Cardiac fibroblast (primary cell): ENCODE results near the gene DHX57.
"Not testable (repeated sequence)": the region's sequence is repeated elsewhere in the genome, so short reads cannot be mapped to it uniquely, and the experiment has no call there.

Experiments
- DNase-seq, 2 donors: peaks; one replicate each; pipeline versions ENCODE4 v3.0.0 to v3.0.0-alpha.2; 2010; ENCODE audit warnings: low read depth in 2 of 2
- H3K4me3 ChIP-seq, 2 donors: replicated peaks in 1 of 2; 1 replicate in 1 of 2; 2 replicates in 1 of 2; pipeline ENCODE4 v1.5.1; 2011; ENCODE audit warnings: low read depth in 2 of 2, low read length in 2 of 2, mild to moderate bottlenecking in 2 of 2, moderate library complexity in 1 of 2
- TF ChIP-seq, protein P1 (sequence below): IDR thresholded peaks from one replicate; pipeline ENCODE4 v1.5.1; 2011; ENCODE audit warnings: low read depth, mild to moderate bottlenecking, low read length, inconsistent platforms

The DHX57 gene

DNA sequence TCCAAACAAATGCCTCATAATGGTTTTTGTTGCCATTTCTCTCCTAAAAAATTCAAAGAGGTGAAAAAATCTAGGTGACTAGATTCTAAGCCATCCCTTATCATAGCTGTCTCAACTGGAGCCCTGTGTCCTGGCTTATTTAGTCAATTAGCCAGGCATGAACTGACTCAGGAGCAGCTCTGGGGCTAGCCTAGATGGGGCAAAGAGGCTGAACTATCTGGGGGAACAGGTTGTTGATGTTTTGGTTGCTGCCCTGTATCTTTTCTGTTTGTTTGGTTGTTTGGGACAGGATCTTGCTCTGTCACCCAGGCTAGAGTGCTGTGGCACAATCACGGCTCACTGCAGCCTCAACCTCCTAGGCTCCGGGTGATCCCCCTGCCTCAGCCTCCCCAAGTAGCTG is 83.0 kb downstream of the DHX57 start:
- H3K4me3 ChIP-seq, result no peak overlapping the region
- DNase-seq, result no peak
- TF ChIP-seq, protein P1, sequence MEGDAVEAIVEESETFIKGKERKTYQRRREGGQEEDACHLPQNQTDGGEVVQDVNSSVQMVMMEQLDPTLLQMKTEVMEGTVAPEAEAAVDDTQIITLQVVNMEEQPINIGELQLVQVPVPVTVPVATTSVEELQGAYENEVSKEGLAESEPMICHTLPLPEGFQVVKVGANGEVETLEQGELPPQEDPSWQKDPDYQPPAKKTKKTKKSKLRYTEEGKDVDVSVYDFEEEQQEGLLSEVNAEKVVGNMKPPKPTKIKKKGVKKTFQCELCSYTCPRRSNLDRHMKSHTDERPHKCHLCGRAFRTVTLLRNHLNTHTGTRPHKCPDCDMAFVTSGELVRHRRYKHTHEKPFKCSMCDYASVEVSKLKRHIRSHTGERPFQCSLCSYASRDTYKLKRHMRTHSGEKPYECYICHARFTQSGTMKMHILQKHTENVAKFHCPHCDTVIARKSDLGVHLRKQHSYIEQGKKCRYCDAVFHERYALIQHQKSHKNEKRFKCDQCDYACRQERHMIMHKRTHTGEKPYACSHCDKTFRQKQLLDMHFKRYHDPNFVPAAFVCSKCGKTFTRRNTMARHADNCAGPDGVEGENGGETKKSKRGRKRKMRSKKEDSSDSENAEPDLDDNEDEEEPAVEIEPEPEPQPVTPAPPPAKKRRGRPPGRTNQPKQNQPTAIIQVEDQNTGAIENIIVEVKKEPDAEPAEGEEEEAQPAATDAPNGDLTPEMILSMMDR, result no peak

DNA sequence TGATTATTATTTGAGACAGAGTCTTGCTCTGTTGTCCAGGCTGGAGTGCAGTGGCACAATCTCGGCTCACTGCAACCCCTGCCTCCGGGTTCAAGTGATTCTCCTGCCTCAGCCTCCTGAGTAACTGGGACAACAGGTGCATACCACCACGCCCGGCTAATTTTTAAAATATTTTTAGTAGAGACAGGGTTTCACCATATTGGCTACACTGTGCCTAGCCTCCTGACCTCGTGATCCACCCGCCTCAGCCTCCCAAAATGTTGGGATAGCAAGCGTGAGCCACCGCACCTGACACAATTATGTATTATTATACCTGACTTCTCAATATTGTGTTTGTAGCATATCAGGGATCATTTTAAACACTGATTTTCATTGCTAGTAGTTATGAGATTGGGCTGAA is 83.4 kb downstream of the DHX57 start:
- not testable (repeated sequence) for DNase-seq, H3K4me3 ChIP-seq

DNA sequence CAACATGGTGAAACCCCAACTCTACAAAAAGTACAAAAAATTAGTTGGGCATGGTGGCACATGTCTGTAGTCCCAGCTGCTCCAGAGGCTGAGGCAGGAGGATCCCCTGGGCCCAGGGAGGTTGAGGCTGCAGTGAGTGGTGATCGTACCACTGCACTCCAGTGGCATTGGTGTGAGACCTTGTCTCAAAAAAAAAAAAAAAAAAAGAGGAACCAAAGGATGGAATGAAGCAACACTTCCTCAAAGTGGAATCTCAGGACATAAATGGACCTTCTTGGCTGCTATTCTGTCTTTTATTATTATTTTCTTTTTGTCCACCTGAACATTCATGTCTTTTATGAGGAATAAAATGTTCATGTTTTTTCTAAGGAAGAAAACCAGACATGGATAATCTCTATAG is 84.0 kb downstream of the DHX57 start:
- TF ChIP-seq, protein P1, result no peak
- no peak overlapping the region for H3K4me3 ChIP-seq
- no peak for DNase-seq

DNA sequence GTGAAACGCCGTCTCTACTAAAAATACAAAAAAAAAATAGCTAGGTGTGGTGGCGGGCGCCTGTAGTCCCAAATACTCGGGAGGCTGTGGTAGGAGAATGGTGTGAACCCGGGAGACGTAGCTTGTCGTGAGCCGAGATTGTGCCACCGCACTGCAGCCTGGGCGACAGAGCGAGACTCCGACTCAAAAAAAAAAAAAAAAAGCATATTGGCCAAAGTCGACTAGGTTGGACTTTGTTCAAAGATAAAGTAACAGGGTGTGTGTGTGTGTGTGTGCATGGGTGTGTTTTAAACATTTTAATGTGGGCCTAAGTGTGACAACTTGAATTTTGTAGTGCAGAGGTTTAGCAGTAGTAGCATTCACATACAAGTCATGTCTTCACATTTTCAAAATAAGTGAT is 86.0 kb downstream of the DHX57 start:
- no peak overlapping the region for H3K4me3 ChIP-seq
- TF ChIP-seq, protein P1, result no peak
- DNase-seq, result no peak

DNA sequence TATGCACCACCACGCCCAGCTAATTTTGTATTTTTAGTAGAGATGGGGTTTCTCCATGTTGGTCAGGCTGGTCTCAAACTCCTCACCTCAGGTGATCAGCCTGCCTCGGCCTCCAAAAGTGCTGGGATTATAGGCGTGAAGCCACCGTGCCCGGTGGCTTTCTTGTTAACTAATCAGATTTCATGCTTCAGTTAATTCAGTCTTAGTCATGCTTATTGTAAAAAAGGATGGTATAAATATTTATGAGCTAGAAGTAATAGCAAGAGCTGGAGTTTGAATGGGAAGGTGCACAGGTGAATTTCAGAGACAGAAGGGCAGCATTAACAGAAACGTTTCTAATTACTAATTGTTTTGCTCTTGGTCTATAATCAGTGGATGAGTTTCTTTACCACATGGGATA is 87.4 kb downstream of the DHX57 start:
- DNase-seq, result no peak
- TF ChIP-seq, protein P1, result no peak
- H3K4me3 ChIP-seq, result no peak overlapping the region

DNA sequence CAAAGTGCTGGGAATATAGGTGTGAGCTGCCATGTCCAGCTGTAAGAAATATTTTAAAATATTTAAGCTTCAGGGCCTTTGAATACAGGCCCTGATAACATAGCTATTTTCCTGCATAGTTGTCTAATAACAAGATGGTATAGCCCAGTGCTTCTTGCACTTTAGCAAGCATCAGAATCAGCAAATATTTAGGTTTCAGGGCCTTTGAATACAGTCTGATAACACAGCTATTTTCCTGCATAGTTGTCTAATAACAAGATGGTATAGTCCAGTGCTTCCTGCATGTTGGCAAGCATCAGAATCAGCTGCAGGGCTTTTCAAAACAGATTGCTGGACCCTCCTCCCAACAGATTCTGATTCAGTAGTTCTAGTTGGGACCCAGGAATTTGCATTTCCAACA is 92.1 kb downstream of the DHX57 start:
- no peak overlapping the region for H3K4me3 ChIP-seq
- TF ChIP-seq, protein P1, result no peak
- DNase-seq, result peak in 1 of 2 donors; percentile 24

DNA sequence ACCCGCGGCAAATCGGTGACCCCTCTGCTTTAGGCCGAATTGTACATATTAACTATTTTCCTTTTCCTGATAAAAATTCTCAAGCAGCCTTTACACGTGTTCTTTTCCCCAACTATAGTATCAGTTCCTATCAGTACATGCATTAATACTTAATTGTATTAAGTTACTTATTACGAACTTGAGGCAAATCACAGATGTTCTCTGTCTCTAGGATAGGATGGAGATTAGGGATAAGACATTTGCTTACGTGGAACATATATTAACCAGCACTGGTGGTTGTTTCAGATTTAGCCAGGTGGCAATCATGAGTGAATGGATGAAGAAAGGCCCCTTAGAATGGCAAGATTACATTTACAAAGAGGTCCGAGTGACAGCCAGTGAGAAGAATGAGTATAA is 97.0 kb downstream of the DHX57 start:
- H3K4me3 ChIP-seq, result peak overlapping the region; percentile 63 to 71
- no peak for DNase-seq
- TF ChIP-seq, protein P1, result no peak

DNA sequence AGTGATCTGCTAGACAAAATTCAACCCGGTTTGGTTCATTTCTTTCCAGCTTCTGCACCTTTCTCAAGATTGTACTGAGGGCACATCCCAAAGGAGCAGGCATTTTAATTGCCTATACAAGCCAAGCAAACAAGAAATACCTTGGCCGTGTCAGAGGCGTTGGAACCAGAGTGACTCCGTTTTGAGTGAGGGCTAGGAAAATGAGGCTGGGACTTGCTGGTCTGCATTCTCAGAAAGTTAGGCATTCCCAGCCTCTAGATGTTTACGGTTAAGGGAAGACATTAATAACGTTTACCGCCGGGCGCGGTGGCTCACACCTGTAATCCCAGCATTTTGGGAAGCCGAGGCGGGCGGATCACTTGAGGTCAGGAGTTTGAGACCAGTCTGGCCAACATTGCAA is 99.2 kb downstream of the DHX57 start:
- TF ChIP-seq, protein P1, result no peak
- DNase-seq, result no peak
- no peak overlapping the region for H3K4me3 ChIP-seq
